IPS-18a (cell line): ENCODE measurements around the gene CFAP99.
"Not testable (repeated sequence)": the region's sequence is repeated elsewhere in the genome, so short reads cannot be mapped to it uniquely, and the experiment has no call there.

Experiments
- H3K27ac ChIP-seq: one replicate; pipeline ENCODE4 v1.5.1; 2013; ENCODE audit warnings: low read length
- H3K27me3 ChIP-seq: one replicate; pipeline ENCODE4 v1.6.1; 2013; ENCODE audit warnings: mild to moderate bottlenecking, low read length; ENCODE audit not compliant: control insufficient read depth, insufficient read depth
- H3K36me3 ChIP-seq: one replicate; pipeline ENCODE4 v1.6.1; 2013; ENCODE audit warnings: low read depth, low read length; ENCODE audit not compliant: control insufficient read depth
- H3K4me1 ChIP-seq: one replicate; pipeline ENCODE4 v1.6.1; 2013; ENCODE audit warnings: low read depth, low read length; ENCODE audit not compliant: control insufficient read depth
- H3K4me3 ChIP-seq: one replicate; pipeline ENCODE4 v1.5.1; 2013; ENCODE audit warnings: low read length
- H3K9ac ChIP-seq: one replicate; pipeline ENCODE4 v1.6.1; 2013; ENCODE audit warnings: mild to moderate bottlenecking, low read length, moderate library complexity
- H3K9me3 ChIP-seq: one replicate; pipeline ENCODE4 v1.6.1; 2013; ENCODE audit warnings: low read depth, low read length; ENCODE audit not compliant: control insufficient read depth

CFAP99 gene

GRCh38 chr4:2418650-2419571 is at the start of gene CFAP99:
CFAP99 (plus strand) TSS chr4:2418955.
- Histone ChIP-seq H3K4me3 (peak within 1 kb of the TSS; percentile 55), H3K4me1 (peaks cover 15% of the 10 kb centered on the region), H3K27ac (no peak within 1 kb of the TSS), H3K9me3 (no peaks in the 10 kb centered on the region), H3K9ac (peak within 1 kb of the TSS; percentile 21), H3K36me3 (no peaks in the 10 kb centered on the region), H3K27me3 (peaks cover 85% of the 10 kb centered on the region)

DNA sequence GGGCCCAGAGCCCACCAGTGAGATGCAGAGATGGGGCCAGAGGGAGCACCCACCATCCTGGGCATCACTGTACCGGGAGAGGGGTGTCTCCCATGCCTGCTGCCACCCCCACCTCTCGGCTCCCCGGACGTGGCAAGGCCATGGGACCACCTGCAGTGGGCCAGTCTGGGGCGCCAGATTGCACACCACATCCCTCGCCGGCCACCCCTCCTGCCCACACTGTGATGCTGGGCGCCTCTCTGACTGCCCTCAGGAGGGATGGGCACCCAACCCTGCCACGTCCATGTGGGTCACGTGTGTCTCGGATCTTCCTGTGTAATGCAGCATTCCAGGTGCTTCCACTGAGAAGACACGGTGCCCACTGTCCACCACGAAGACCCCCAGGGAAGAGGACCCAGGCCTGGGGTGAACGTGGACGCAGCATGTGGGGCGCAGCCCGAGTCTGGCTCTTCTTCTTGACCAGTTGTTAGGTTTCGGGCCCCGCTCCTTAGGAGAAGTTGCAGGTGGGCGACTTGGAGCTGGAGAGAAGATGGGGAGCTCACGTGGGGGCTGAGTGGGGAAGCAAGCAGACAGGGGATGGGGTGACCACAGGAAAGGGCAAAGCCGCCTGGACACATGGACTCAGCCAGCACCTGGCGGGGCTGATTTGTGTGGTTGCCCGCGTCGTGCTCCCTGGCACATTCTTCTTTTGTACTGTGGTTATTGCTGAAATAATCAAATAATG is 48.0 kb upstream of the CFAP99 start:
- Histone ChIP-seq H3K27me3 (no peaks in the 10 kb centered on the region), H3K36me3 (no peaks in the 10 kb centered on the region), H3K9ac (no peak overlapping the region), H3K27ac (no peak overlapping the region), H3K4me3 (no peak overlapping the region), H3K9me3 (no peaks in the 10 kb centered on the region), H3K4me1 (no peaks in the 10 kb centered on the region)

GRCh38 chr4:2371765-2372487 is 46.8 kb upstream of the CFAP99 start:
- no peak overlapping the region for H3K9ac ChIP-seq
- no peak overlapping the region for H3K4me3 ChIP-seq
- no peaks in the 10 kb centered on the region for H3K4me1 ChIP-seq
- H3K36me3 ChIP-seq = no peaks in the 10 kb centered on the region
- H3K27me3 ChIP-seq = no peaks in the 10 kb centered on the region
- H3K27ac ChIP-seq = no peak overlapping the region
- H3K9me3 ChIP-seq = no peaks in the 10 kb centered on the region

GRCh38 chr4:2372488-2373030 is 46.2 kb upstream of the CFAP99 start:
- no peak overlapping the region for H3K9ac ChIP-seq
- H3K27ac ChIP-seq = no peak overlapping the region
- no peaks in the 10 kb centered on the region for H3K9me3 ChIP-seq

GRCh38 chr4:2373532-2373931 is 45.2 kb upstream of the CFAP99 start:
- Histone ChIP-seq H3K4me3 (no peak overlapping the region), H3K4me1 (no peaks in the 10 kb centered on the region), H3K27me3 (no peaks in the 10 kb centered on the region), H3K36me3 (no peaks in the 10 kb centered on the region), H3K9ac (no peak overlapping the region), H3K9me3 (no peaks in the 10 kb centered on the region), H3K27ac (no peak overlapping the region)

More at GRCh38 chr4:2372488-2373030, 46.2 kb upstream of the CFAP99 start:
- H3K27me3 ChIP-seq = no peaks in the 10 kb centered on the region
- H3K4me1 ChIP-seq = no peaks in the 10 kb centered on the region
- H3K4me3 ChIP-seq = no peak overlapping the region
- H3K36me3 ChIP-seq = no peaks in the 10 kb centered on the region

DNA sequence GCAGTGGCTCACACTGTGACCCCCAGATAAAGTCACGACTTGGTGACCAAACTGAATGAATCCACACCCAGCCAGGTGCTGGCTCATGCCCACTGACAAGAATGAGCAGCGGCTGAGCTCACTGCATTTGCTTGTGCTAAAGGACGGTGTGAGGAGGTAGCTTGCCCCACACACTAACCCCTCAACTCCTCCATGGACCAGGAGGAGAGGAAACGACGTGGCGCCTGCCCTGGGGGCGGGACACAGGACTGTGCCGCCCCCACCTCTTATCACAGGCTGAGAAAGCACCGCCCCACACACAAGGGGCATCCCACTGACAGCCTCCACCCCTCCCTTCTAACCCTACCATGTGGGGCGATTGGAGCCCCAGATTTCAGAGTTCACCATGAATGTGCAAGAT is 43.3 kb upstream of the CFAP99 start:
- Histone ChIP-seq H3K27ac (no peak overlapping the region), H3K27me3 (no peaks in the 10 kb centered on the region), H3K36me3 (no peaks in the 10 kb centered on the region), H3K9ac (no peak overlapping the region), H3K4me1 (no peaks in the 10 kb centered on the region), H3K4me3 (no peak overlapping the region), H3K9me3 (no peaks in the 10 kb centered on the region)

DNA sequence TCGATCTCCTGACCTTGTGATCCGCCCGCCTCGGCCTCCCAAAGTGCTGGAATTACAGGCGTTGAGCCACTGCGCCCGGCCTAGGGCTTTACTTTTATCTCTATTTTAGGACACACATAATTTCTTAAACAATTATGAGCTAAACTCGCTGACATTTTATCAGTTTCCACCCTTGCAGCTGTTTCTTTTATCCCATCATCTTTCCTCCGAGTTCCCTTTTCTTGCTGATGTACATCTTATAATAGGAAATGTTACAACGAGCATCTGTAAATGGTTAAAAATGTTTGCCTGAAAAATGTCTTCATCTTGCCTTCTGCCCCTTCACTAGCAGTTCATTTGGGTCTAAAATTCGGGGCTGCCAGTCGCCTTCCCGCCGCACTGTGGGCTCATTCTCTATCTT is 41.5 kb upstream of the CFAP99 start:
- no peaks in the 10 kb centered on the region for H3K36me3 ChIP-seq
- no peak overlapping the region for H3K4me3 ChIP-seq
- no peak overlapping the region for H3K9ac ChIP-seq
- H3K27me3 ChIP-seq = no peaks in the 10 kb centered on the region
- H3K9me3 ChIP-seq = no peaks in the 10 kb centered on the region
- no peaks in the 10 kb centered on the region for H3K4me1 ChIP-seq
- H3K27ac ChIP-seq = no peak overlapping the region

- H3K4me3 ChIP-seq = no peak overlapping the region
- H3K9ac ChIP-seq = no peak overlapping the region
- no peaks in the 10 kb centered on the region for H3K27me3 ChIP-seq
- H3K36me3 ChIP-seq = no peaks in the 10 kb centered on the region
- H3K4me1 ChIP-seq = no peaks in the 10 kb centered on the region
- H3K27ac ChIP-seq = no peak overlapping the region
- no peaks in the 10 kb centered on the region for H3K9me3 ChIP-seq
Measured at GRCh38 chr4:2378401-2378800, 40.4 kb upstream of the CFAP99 start.

DNA sequence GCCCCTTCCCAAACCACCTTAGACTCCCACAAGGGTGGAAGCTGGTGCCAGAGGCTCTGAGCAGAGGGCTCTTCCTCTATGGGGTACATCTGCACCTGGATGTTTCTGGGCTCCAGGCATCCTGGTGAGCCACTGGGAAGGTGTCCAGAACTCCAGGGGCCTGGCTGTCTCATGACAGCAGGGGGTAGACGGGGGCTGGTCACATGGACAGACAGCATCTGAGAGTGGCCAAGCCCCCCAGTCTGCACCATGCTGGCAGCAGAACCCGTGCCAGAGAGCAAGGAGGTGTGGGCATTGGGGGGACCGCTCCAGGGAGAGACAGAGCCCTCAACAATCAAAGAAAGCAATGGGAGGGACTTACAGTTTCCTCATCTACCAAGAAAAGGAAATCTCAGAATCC is 39.9 kb upstream of the CFAP99 start:
- Histone ChIP-seq H3K4me3 (no peak overlapping the region), H3K27ac (no peak overlapping the region), H3K4me1 (no peaks in the 10 kb centered on the region), H3K9me3 (no peaks in the 10 kb centered on the region), H3K36me3 (no peaks in the 10 kb centered on the region), H3K9ac (no peak overlapping the region), H3K27me3 (no peaks in the 10 kb centered on the region)

DNA sequence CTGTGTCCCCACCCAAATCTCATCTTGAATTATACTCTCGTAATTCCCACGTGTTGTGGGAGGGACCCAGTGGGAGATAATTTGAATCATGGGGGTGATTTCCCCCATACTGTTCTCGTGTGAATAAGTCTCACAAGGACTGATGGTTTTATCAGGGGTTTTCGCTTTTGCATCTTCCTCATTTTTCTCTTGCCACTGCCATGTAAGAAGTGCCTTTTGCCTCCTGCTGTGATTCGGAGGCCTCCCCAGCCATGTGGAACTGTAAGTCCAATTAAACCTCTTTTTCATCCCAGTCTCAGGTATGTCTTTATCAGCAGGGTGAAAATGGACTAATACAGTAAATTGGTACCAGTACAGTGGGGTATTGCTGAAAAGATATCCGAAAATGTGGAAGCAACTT is 38.2 kb upstream of the CFAP99 start:
- H3K9me3 ChIP-seq, H3K27ac ChIP-seq, H3K9ac ChIP-seq, H3K4me1 ChIP-seq, H3K27me3 ChIP-seq, H3K4me3 ChIP-seq, H3K36me3 ChIP-seq: not testable (repeated sequence)

GRCh38 chr4:2382769-2383202 is 36.0 kb upstream of the CFAP99 start:
- not testable (repeated sequence) for H3K36me3 ChIP-seq, H3K4me3 ChIP-seq, H3K9ac ChIP-seq, H3K9me3 ChIP-seq, H3K27me3 ChIP-seq, H3K4me1 ChIP-seq, H3K27ac ChIP-seq
